Nephron progenitor cell (in vitro differentiated cells): ENCODE data around the gene SLC38A10.
A peak's percentile ranks its signal among the peaks of the same experiment; 100 is the strongest.

Experiments
- DNase-seq: peaks from one replicate; pipeline ENCODE4 v3.0.0; 2021
- H3K27ac Mint-ChIP-seq: 2 replicates; pipeline ENCODE4 v1.8.0; 2021; ENCODE audit warnings: mild to moderate bottlenecking, moderate library complexity, mixed read lengths
- H3K27me3 Mint-ChIP-seq: 2 replicates; pipeline ENCODE4 v1.8.0; 2021; ENCODE audit warnings: mild to moderate bottlenecking, low read depth, mixed read lengths; ENCODE audit not compliant: poor library complexity
- H3K36me3 Mint-ChIP-seq: 2 replicates; pipeline ENCODE4 v1.8.0; 2021; ENCODE audit warnings: low read depth, mixed read lengths
- H3K4me1 Mint-ChIP-seq: 2 replicates; pipeline ENCODE4 v1.8.0; 2021; ENCODE audit warnings: mixed read lengths
- H3K4me3 Mint-ChIP-seq: 2 replicates; pipeline ENCODE4 v1.8.0; 2021; ENCODE audit warnings: mild to moderate bottlenecking, moderate library complexity, mixed read lengths
- H3K9me3 Mint-ChIP-seq: 2 replicates; pipeline ENCODE4 v1.8.0; 2021; ENCODE audit warnings: mild to moderate bottlenecking, moderate library complexity, mixed read lengths
- CTCF ChIP-seq: fragments of 200-600 bp; sonication (generic); IDR thresholded peaks from 2 replicates; pipeline ENCODE4 v1.5.0; 2021; ENCODE audit warnings: antibody characterized with exemption

SLC38A10 gene

DNA sequence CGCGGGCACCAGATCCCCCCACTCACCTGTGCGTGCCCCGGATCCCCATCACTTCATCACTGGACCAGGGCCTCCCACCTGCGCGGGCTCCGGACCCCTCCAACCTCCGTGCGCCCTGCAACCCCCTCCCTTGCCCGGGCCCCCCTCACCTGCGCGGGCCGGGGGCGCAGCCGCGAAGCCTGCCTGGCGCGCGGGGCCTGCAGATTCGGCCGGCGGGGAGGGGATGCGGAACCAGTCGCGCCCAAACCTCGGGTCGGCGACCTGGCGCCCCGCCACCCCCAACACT lies 72.5 kb downstream of the SLC38A10 start:
- H3K4me1 Mint-ChIP-seq: peaks cover 19% of the 10 kb centered on the region
- peak overlapping the region; percentile 80 for H3K4me3 Mint-ChIP-seq
- no peak for TF ChIP-seq CTCF

GRCh38 chr17:81221842-81222619 lies 73.1 kb downstream of the SLC38A10 start:
- Mint-ChIP-seq H3K36me3 (peaks cover 21% of the 10 kb centered on the region), H3K4me1 (peaks cover 17% of the 10 kb centered on the region), H3K4me3 (peak overlapping the region; percentile 80), H3K27me3 (no peaks in the 10 kb centered on the region), H3K27ac (no peak overlapping the region), H3K9me3 (peaks cover 18% of the 10 kb centered on the region)
- no peak for TF ChIP-seq CTCF
- DNase-seq: peak; percentile 45

More for the DNA sequence above, 72.5 kb downstream of the SLC38A10 start:
- Mint-ChIP-seq H3K9me3 (peaks cover 20% of the 10 kb centered on the region), H3K27me3 (peaks cover under 1% of the 10 kb centered on the region), H3K27ac (no peak overlapping the region), H3K36me3 (peaks cover 17% of the 10 kb centered on the region)
- DNase-seq: no peak

- Mint-ChIP-seq H3K4me1 (peaks cover 17% of the 10 kb centered on the region), H3K27me3 (no peaks in the 10 kb centered on the region), H3K9me3 (peaks cover 13% of the 10 kb centered on the region), H3K27ac (peak overlapping the region; percentile 54), H3K36me3 (peaks cover 24% of the 10 kb centered on the region), H3K4me3 (peak overlapping the region; percentile 80)
- TF ChIP-seq CTCF: no peak
- no peak for DNase-seq
Observed at GRCh38 chr17:81221371-81221841, 73.7 kb downstream of the SLC38A10 start.

GRCh38 chr17:81219476-81220180 lies 75.5 kb downstream of the SLC38A10 start:
- H3K9me3 Mint-ChIP-seq: no peaks in the 10 kb centered on the region
- TF ChIP-seq CTCF: no peak
- H3K4me3 Mint-ChIP-seq: no peak overlapping the region
- H3K4me1 Mint-ChIP-seq: peaks cover 17% of the 10 kb centered on the region
- H3K27ac Mint-ChIP-seq: no peak overlapping the region
- peaks cover 21% of the 10 kb centered on the region for H3K36me3 Mint-ChIP-seq
- H3K27me3 Mint-ChIP-seq: no peaks in the 10 kb centered on the region
- DNase-seq: no peak

DNA sequence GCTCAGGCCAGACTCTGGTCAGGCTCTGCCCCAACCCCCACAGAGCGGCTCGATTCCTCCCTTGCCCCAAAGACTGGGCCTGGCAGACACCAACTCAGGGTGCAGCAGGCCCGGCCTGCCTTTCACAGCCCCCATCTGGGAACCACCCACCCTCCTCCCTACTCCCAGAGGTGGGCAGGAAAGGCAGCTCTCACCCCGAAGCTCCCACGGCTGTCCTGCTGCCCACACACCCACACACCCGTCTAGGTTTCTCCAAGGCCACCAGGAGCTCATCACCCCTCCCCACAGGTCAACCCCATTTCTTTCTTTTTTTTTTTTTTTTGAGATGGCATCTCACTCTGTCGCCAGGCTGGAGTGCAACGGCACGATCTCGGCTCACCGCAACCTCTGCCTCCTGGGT lies 76.1 kb downstream of the SLC38A10 start:
- H3K4me3 Mint-ChIP-seq: no peak overlapping the region
- H3K27me3 Mint-ChIP-seq: no peaks in the 10 kb centered on the region
- TF ChIP-seq CTCF: no peak
- no peak for DNase-seq
- H3K36me3 Mint-ChIP-seq: peaks cover 21% of the 10 kb centered on the region
- peaks cover 17% of the 10 kb centered on the region for H3K4me1 Mint-ChIP-seq
- H3K27ac Mint-ChIP-seq: no peak overlapping the region
- H3K9me3 Mint-ChIP-seq: no peaks in the 10 kb centered on the region
